ENCODE results near the gene FAM200A. TPM values are rescaled to one million over a fixed set of nuclear protein-coding genes. Genes with fewer than 3 reads are reported as not detected.

Gene FAM200A
- polyA plus RNA-seq, 4 donors: 2.2 to 10.6 (median 3.9) TPM

DNA sequence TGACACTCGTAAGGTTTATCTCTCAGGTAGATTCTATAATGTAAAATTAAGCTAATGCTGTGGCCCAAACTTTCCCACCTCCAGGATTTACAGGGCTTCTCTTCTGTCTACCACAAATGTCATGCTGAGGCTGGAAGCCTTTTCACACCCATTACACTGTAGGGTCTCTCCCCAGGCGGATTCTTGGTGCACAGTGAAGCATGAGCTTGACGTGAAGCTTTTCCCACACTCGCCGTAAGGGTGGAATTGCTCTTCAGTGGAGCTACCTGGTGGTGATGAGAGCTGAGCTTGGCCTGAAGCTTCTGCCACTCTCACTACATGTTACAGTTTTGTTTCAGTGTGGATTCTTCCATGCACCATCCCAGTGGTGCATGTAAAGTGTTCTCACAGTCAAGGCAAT, 11.4 kb downstream of the FAM200A start:
- no peak for DNase-seq
- H3K4me3 ChIP-seq (ENCODE audit: low read depth in 1 of 3, low read length in 3 of 3): no peak overlapping the region
- H3K9me3 ChIP-seq (ENCODE audit: control insufficient read depth in 2 of 2, insufficient read depth in 1 of 2, low read depth in 1 of 2, low read length in 1 of 2): peaks cover 3 to 70% of the 10 kb centered on the region in 2 donors
- no peak for FAIRE-seq
- H3K27ac ChIP-seq (ENCODE audit: low read depth in 1 of 3, low read length in 2 of 3): no peak overlapping the region
- no peaks in the 10 kb centered on the region for H3K27me3 ChIP-seq (ENCODE audit: control insufficient read depth in 3 of 3, insufficient read depth in 3 of 3, low read length in 3 of 3)
- WGBS, 3 donors: 91 to 96% (median 93%) methylated on average over 5 of the region's 5 CpGs
- H3K4me1 ChIP-seq (ENCODE audit: control insufficient read depth in 3 of 3, insufficient read depth in 2 of 3, low read depth in 1 of 3, low read length in 2 of 3): no peaks in the 10 kb centered on the region
- H3K36me3 ChIP-seq (ENCODE audit: control insufficient read depth in 3 of 3, insufficient read depth in 2 of 3, low read depth in 1 of 3, low read length in 3 of 3): peaks cover 0 to 8% (median 0%) of the 10 kb centered on the region in 3 donors

DNA sequence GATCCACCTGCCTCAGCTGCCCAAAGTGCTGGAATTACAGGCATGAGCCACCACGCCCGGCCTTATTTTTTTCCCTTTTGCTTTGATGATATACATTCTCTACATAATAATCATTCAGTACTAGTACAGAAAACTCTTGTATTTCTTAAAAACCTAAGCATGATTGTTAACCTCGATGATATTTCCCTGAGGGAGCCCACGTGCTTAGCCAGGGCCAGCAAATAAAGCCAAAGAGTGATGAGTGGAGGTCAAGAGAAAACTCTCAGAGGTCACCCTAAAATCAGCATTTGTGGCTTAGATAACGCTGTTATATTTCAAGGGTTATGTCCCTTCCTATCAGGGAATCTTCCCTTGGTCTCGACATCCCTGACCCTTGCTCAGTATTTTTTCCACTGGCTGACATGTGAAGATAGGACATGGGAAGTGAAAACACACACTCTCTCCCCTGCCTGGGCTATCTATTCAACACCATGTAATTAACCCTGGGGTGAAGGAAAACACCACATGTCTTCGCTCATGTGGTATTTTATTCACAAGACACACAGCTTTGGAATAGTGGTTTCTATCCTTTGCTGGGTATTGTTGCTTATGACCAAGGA, 12.6 kb downstream of the FAM200A start:
- no peak for FAIRE-seq
- no peak overlapping the region for H3K4me3 ChIP-seq (ENCODE audit: low read depth in 1 of 3, low read length in 3 of 3)
- H3K4me1 ChIP-seq (ENCODE audit: control insufficient read depth in 3 of 3, insufficient read depth in 2 of 3, low read depth in 1 of 3, low read length in 2 of 3): no peaks in the 10 kb centered on the region
- WGBS, 3 donors: 77 to 83% (median 78%) methylated on average over 7 of the region's 7 CpGs
- no peaks in the 10 kb centered on the region for H3K27me3 ChIP-seq (ENCODE audit: control insufficient read depth in 3 of 3, insufficient read depth in 3 of 3, low read length in 3 of 3)
- no peak overlapping the region for H3K27ac ChIP-seq (ENCODE audit: low read depth in 1 of 3, low read length in 2 of 3)
- peaks cover 3 to 78% of the 10 kb centered on the region in 2 donors for H3K9me3 ChIP-seq (ENCODE audit: control insufficient read depth in 2 of 2, insufficient read depth in 1 of 2, low read depth in 1 of 2, low read length in 1 of 2)
- DNase-seq: no peak
- peaks cover 0 to 8% (median 0%) of the 10 kb centered on the region in 3 donors for H3K36me3 ChIP-seq (ENCODE audit: control insufficient read depth in 3 of 3, insufficient read depth in 2 of 3, low read depth in 1 of 3, low read length in 3 of 3)

DNA sequence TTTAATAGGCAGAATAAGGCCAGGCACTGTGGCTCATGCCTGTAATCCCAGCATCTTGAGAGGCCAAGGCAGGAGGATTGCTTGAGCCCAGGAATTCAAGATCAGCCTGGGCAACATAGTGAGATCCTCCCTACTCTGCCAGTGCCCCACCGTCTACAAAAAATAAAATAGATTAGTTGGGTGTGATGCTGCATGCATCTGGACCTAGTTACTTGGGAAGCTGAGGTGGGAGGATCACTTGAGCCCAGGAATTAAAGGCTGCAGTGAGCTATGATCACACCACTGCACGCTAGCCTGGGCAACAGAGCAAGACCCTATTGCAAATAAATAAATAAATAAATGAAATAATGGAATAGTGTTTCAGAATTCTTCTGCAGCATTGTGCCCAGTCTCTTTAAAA, 16.2 kb downstream of the FAM200A start:
- 98 to 100% (median 99%) methylated on average over 2 of the region's 2 CpGs for WGBS, 3 donors
- H3K27me3 ChIP-seq (ENCODE audit: control insufficient read depth in 3 of 3, insufficient read depth in 3 of 3, low read length in 3 of 3): no peaks in the 10 kb centered on the region
- peaks cover 6 to 15% (median 15%) of the 10 kb centered on the region in 3 donors for H3K36me3 ChIP-seq (ENCODE audit: control insufficient read depth in 3 of 3, insufficient read depth in 2 of 3, low read depth in 1 of 3, low read length in 3 of 3)
- FAIRE-seq (no peak), DNase-seq (no peak)
- H3K27ac ChIP-seq (ENCODE audit: low read depth in 1 of 3, low read length in 2 of 3): no peak overlapping the region
- H3K4me1 ChIP-seq (ENCODE audit: control insufficient read depth in 3 of 3, insufficient read depth in 2 of 3, low read depth in 1 of 3, low read length in 2 of 3): no peaks in the 10 kb centered on the region
- H3K9me3 ChIP-seq (ENCODE audit: control insufficient read depth in 2 of 2, insufficient read depth in 1 of 2, low read depth in 1 of 2, low read length in 1 of 2): peaks cover 4 to 82% of the 10 kb centered on the region in 2 donors
- H3K4me3 ChIP-seq (ENCODE audit: low read depth in 1 of 3, low read length in 3 of 3): no peak overlapping the region

DNA sequence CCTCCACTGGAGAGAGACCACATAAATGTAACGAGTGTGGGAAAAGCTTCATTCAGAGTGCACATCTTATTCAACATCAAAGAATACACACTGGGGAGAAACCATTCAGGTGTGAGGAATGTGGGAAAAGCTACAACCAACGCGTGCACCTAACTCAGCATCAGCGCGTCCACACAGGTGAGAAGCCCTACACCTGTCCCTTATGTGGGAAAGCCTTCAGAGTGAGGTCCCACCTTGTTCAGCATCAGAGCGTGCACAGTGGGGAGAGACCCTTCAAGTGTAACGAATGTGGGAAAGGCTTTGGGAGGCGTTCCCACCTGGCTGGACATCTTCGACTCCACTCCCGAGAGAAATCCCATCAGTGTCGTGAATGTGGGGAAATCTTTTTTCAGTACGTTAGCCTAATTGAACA, 20.6 kb downstream of the FAM200A start:
- H3K4me3 ChIP-seq (ENCODE audit: low read depth in 1 of 3, low read length in 3 of 3): no peak overlapping the region
- no peaks in the 10 kb centered on the region for H3K4me1 ChIP-seq (ENCODE audit: control insufficient read depth in 3 of 3, insufficient read depth in 2 of 3, low read depth in 1 of 3, low read length in 2 of 3)
- no peaks in the 10 kb centered on the region for H3K27me3 ChIP-seq (ENCODE audit: control insufficient read depth in 3 of 3, insufficient read depth in 3 of 3, low read length in 3 of 3)
- no peak overlapping the region for H3K27ac ChIP-seq (ENCODE audit: low read depth in 1 of 3, low read length in 2 of 3)
- H3K9me3 ChIP-seq (ENCODE audit: control insufficient read depth in 2 of 2, insufficient read depth in 1 of 2, low read depth in 1 of 2, low read length in 1 of 2): peaks cover 4 to 70% of the 10 kb centered on the region in 2 donors
- 97 to 99% (median 99%) methylated on average over 12 of the region's 12 CpGs for WGBS, 3 donors
- DNase-seq (no peak), FAIRE-seq (no peak)
- H3K36me3 ChIP-seq (ENCODE audit: control insufficient read depth in 3 of 3, insufficient read depth in 2 of 3, low read depth in 1 of 3, low read length in 3 of 3): peaks cover 7 to 36% (median 15%) of the 10 kb centered on the region in 3 donors

DNA sequence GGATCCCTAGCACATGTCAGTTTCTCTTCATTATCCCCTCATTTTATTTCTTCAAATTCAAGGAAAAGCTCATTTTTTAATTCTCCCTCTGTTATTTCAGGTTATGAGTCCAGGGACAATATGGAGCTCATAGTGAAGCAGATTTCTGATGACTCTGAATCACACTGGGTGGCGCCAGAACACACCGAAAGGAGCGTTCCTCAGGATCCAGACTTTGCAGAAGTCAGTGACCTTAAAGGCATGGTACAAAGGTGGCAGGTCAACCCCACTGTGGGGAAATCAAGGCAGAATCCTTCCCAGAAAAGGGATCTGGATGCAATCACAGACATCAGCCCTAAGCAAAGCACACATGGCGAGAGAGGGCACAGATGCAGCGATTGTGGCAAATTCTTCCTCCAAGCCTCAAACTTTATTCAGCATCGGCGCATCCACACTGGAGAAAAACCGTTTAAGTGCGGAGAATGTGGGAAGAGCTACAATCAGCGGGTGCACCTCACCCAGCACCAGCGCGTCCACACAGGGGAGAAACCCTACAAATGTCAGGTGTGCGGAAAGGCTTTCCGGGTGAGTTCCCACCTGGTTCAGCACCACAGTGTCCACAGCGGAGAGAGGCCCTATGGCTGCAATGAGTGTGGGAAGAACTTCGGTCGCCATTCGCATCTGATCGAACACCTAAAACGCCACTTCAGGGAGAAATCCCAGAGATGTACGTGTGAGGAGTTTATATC, 26.0 kb downstream of the FAM200A start:
- H3K27me3 ChIP-seq (ENCODE audit: control insufficient read depth in 3 of 3, insufficient read depth in 3 of 3, low read length in 3 of 3): no peaks in the 10 kb centered on the region
- no peak for FAIRE-seq
- 96 to 97% (median 96%) methylated on average over 21 of the region's 21 CpGs for WGBS, 3 donors
- no peaks in the 10 kb centered on the region for H3K4me1 ChIP-seq (ENCODE audit: control insufficient read depth in 3 of 3, insufficient read depth in 2 of 3, low read depth in 1 of 3, low read length in 2 of 3)
- H3K36me3 ChIP-seq (ENCODE audit: control insufficient read depth in 3 of 3, insufficient read depth in 2 of 3, low read depth in 1 of 3, low read length in 3 of 3): peaks cover 2 to 44% (median 9%) of the 10 kb centered on the region in 3 donors
- H3K9me3 ChIP-seq (ENCODE audit: control insufficient read depth in 2 of 2, insufficient read depth in 1 of 2, low read depth in 1 of 2, low read length in 1 of 2): peaks cover 0 to 16% of the 10 kb centered on the region in 2 donors
- peak in 1 of 2 donors; percentile 26 for DNase-seq
- no peak overlapping the region for H3K27ac ChIP-seq (ENCODE audit: low read depth in 1 of 3, low read length in 2 of 3)
- no peak overlapping the region for H3K4me3 ChIP-seq (ENCODE audit: low read depth in 1 of 3, low read length in 3 of 3)

DNA sequence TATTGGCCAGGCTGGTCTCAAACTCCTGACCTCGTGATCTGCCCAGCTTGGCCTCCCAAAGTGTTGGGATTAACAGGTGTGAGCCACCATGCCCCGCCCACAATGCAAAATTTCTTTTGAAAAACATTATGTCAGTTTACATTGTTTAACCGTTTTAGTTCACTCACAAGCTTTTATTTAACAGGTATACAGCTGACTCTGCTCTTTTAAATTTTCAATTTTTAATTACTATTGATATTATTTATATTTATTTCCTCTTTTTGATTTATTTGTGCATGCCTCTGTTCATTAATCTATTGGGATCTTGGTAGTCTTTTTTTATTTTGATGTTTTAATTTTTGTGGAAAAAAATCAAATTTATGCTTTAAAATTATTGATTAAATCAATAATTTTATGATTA, 30.5 kb downstream of the FAM200A start:
- FAIRE-seq: peak; percentile 19
- Histone ChIP-seq H3K36me3 (ENCODE audit: control insufficient read depth in 3 of 3, insufficient read depth in 2 of 3, low read depth in 1 of 3, low read length in 3 of 3) (peaks cover 5 to 45% (median 10%) of the 10 kb centered on the region in 3 donors), H3K9me3 (ENCODE audit: control insufficient read depth in 2 of 2, insufficient read depth in 1 of 2, low read depth in 1 of 2, low read length in 1 of 2) (no peaks in the 10 kb centered on the region)

DNA sequence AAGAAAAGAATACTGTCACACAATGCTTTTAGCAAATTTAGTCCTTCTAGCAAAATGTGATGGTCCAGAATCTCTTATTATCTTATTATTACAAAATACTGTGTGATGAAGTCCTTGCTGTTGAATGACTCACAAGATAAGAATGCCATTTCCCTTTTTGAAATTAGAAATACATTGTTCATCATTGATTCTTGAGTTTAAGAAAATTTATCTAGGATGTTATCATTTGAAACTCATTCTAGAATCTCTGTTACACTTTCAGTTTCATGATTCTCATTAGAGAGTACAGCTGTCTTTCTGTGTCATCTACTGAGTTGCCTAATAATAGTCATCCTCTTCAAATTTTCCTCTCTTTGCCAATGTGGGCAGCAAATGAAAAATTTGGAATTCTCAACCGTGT, 37.9 kb downstream of the FAM200A start:
- no peak for DNase-seq
- no peaks in the 10 kb centered on the region for H3K4me1 ChIP-seq (ENCODE audit: control insufficient read depth in 3 of 3, insufficient read depth in 2 of 3, low read depth in 1 of 3, low read length in 2 of 3)
- H3K27ac ChIP-seq (ENCODE audit: low read depth in 1 of 3, low read length in 2 of 3): no peak overlapping the region
- no peak for FAIRE-seq
- H3K27me3 ChIP-seq (ENCODE audit: control insufficient read depth in 3 of 3, insufficient read depth in 3 of 3, low read length in 3 of 3): no peaks in the 10 kb centered on the region
- 86 to 94% (median 90%) methylated on average over 1 of the region's 1 CpG for WGBS, 3 donors
- no peaks in the 10 kb centered on the region for H3K9me3 ChIP-seq (ENCODE audit: control insufficient read depth in 2 of 2, insufficient read depth in 1 of 2, low read depth in 1 of 2, low read length in 1 of 2)
- peaks cover 8 to 44% (median 11%) of the 10 kb centered on the region in 3 donors for H3K36me3 ChIP-seq (ENCODE audit: control insufficient read depth in 3 of 3, insufficient read depth in 2 of 3, low read depth in 1 of 3, low read length in 3 of 3)
- H3K4me3 ChIP-seq (ENCODE audit: low read depth in 1 of 3, low read length in 3 of 3): no peak overlapping the region

More for the DNA sequence above, 30.5 kb downstream of the FAM200A start:
- DNase-seq: no peak
- Histone ChIP-seq H3K4me3 (ENCODE audit: low read depth in 1 of 3, low read length in 3 of 3) (no peak overlapping the region), H3K4me1 (ENCODE audit: control insufficient read depth in 3 of 3, insufficient read depth in 2 of 3, low read depth in 1 of 3, low read length in 2 of 3) (no peaks in the 10 kb centered on the region), H3K27ac (ENCODE audit: low read depth in 1 of 3, low read length in 2 of 3) (no peak overlapping the region), H3K27me3 (ENCODE audit: control insufficient read depth in 3 of 3, insufficient read depth in 3 of 3, low read length in 3 of 3) (no peaks in the 10 kb centered on the region)
- 92 to 96% (median 93%) methylated on average over 3 of the region's 3 CpGs for whole genome bisulfite sequencing, 3 donors

DNA sequence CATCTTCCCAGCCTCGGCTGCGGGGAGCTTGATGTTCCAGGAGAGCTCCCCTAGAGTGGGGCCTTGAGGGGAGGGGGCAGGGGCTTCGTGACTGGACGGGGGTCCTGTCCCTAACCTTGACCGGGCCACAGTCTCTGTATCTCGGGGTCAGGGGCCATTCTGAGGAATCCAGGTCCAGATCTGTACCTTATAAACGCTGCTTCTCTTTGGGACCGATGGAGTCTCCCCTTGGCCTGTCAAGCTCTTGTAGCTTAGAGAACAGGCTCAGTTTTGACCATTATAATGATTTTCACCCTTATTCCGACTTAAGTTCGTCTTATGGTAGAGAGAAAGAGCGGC, 46.6 kb downstream of the FAM200A start:
- 0 to 2% (median 1%) methylated on average over 11 of the region's 11 CpGs for WGBS, 3 donors
- H3K27ac ChIP-seq (ENCODE audit: low read depth in 1 of 3, low read length in 2 of 3): peak overlapping the region; percentile 52 to 97 (median 90)

More for the DNA sequence above, 46.6 kb downstream of the FAM200A start:
- DNase-seq (no peak), FAIRE-seq (no peak)
- Histone ChIP-seq H3K27me3 (ENCODE audit: control insufficient read depth in 3 of 3, insufficient read depth in 3 of 3, low read length in 3 of 3) (no peaks in the 10 kb centered on the region), H3K4me1 (ENCODE audit: control insufficient read depth in 3 of 3, insufficient read depth in 2 of 3, low read depth in 1 of 3, low read length in 2 of 3) (peaks cover 2 to 10% (median 10%) of the 10 kb centered on the region in 3 donors), H3K9me3 (ENCODE audit: control insufficient read depth in 2 of 2, insufficient read depth in 1 of 2, low read depth in 1 of 2, low read length in 1 of 2) (no peaks in the 10 kb centered on the region), H3K4me3 (ENCODE audit: low read depth in 1 of 3, low read length in 3 of 3) (peak overlapping the region; percentile 77 to 90 (median 82)), H3K36me3 (ENCODE audit: control insufficient read depth in 3 of 3, insufficient read depth in 2 of 3, low read depth in 1 of 3, low read length in 3 of 3) (peaks cover 0 to 4% (median 0%) of the 10 kb centered on the region in 3 donors)

Measured in small intestine (tissue), 7 donors.